GM21381 (cell line): Measurements from ENCODE around the gene STAT3.
A peak's percentile ranks its signal among the peaks of the same experiment; 100 is the strongest.
"Not testable (repeated sequence)": the region's sequence is repeated elsewhere in the genome, so short reads cannot be mapped to it uniquely, and the experiment has no call there.

Source experiments
- ATAC-seq: cut with Tn5 transposase; IDR thresholded peaks from one replicate; pipeline ENCODE4 v1.9.1; 2021; ENCODE audit warnings: mild to moderate bottlenecking, moderate library complexity; ENCODE audit not compliant: unreplicated experiment

STAT3 gene

DNA sequence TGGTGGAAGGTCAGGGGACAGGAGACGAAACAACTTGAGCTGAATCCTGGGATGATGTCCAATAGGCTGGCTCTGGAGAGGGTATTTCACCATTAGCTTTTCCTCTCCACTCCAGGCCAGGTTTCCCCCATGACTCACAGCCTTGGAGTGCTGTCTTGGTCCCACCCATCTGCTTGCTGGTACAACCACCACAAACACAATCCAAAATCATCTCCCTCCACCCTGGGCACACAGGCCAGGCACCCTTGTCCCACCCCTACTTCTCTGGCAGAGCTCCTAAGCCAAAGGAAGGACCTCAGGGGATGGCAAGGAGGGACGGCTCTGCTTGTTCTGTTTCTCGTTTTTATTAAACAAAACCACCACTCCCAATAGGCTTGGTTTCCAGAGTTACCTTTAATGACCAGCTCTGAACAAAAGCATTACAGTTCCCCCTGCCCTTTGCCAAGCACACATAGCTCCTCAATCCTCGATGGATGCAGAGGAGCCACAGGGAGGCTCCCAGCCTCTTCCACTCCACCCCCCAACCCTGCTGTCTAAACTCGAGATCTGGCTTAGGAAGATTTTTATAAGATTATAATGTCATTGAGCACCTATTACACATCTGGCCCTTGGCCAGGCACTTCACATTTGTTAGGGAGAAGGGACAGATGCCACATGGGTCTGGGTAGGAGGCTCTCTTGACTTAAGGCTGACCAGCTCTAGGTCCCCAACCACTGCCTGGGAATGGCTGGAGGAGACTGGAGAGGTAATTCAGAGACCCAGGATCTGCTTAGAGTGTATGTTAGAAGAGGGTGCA lies 21.5 kb upstream of the STAT3 start:
- ATAC-seq: no peak

DNA sequence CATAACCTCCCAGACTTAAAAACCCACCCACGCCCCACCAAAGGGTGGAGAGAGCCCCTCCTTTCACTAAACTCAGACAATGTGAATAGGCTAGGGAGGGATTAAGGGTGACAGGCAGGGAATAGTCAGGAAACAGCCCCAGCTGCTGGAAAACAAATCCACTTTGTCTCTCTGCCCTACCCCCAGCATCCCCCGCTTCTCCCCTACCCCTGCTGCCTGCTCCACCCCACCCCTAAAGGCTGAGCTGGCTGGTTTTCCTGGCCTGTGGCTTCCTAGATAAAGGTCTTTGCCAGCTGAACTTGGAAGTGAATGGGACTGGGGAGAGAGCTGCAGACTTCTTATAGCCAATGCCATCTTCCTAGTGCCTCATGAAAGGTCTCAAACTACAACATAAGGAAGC lies 19.8 kb upstream of the STAT3 start:
- no peak for ATAC-seq

DNA sequence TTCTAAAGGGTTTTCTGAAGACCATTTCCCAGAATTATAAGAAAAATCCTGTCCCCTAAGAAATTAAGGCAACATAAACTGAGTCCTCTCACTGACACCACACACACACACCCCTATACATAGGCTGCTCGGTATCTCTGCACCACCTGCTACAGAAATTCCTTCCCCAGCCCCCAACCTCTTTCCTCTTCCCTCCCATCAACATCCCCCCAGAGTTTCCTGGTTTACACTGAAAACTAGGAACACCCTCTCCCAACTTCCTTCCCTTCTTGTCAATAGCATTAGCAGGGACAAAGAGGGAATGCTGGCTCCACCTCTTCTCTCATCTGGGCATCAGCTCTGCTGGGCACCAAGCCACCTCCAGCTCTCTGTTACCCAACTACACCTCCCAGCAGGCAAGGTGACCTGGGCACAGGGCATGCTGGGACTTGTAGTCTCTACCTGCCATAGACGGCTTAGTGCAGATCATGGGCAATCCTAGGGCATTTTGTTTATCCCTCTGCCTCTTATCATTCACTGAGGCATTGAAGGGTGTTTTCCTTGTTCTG lies 19.1 kb upstream of the STAT3 start:
- ATAC-seq: no peak

DNA sequence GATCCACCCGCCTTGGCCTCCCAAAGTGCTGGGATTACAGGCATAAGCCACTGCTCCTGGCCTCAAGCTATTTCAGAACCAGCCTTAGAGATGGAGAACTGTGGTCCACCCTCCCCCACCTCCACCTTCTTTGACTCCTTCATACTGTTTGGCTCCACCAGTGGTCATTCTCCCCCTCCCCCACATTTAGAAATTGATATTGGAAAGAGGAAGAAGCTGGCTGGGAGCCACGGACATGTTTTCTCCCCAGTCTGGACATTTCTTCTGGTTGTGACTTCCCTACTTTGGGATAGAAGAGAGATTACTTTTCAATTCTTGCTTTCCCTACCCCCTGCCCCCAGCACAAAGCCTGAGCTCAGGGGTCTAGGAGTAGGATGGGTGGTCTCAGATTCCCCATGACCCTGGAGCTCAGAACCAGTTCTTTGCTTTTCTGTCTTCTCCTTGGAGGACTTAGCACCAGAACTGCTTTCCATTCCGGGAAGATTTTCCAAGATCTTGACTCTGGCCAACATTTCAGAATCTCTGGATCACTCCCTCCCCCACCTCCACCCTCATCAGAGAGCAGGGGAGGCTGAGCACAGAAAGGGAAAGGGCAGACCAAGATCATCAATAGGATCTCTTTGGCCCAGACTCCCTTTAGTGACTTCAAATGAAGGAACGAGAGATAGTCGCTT lies 18.5 kb upstream of the STAT3 start:
- ATAC-seq: no peak

DNA sequence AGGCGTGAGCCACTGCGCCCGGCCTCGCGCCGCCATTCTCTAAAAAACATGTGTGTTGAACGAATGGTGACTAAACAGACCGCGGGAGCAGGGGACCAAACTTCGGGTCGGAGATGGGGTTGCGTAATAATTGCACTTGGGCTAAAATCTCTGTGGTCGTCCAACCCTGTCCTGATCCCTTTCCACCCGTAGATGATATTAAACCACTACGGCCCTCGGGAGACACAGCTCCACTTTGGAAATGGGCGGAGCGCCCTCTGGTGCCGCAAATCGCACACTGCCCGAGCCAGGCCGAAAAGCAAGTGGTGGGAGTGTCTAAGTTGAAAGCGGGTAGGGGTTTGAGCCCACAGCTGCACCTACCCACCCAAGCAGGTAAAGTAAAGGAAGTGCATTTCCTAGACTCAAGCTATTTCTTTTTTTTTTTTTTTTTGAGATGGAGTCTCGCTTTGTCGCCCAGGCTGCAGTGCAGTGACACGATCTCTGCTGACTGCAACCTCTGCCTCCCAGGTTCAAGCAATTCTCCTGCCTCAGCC lies 17.8 kb upstream of the STAT3 start:
- no peak for ATAC-seq

DNA sequence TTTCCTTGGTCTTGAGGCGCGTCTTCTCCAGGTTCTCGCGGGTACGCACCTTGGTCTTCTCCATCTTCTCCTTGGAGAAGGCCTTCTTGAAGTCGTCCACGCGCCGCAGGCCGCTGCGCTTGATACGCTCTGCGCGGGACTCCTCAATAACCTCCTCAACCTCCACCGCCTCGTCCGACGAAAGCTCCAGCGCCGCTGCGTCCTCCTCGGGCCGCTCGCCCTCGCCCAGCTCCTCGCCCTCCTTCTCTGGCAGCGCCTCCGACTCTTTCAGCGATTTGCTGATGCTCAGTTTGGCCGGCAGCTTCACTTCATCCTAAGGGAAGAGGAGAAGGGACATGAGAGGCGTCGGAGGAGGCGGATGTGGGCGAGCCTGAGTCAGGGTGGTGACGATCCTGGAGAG lies 16.8 kb upstream of the STAT3 start:
- no peak for ATAC-seq

DNA sequence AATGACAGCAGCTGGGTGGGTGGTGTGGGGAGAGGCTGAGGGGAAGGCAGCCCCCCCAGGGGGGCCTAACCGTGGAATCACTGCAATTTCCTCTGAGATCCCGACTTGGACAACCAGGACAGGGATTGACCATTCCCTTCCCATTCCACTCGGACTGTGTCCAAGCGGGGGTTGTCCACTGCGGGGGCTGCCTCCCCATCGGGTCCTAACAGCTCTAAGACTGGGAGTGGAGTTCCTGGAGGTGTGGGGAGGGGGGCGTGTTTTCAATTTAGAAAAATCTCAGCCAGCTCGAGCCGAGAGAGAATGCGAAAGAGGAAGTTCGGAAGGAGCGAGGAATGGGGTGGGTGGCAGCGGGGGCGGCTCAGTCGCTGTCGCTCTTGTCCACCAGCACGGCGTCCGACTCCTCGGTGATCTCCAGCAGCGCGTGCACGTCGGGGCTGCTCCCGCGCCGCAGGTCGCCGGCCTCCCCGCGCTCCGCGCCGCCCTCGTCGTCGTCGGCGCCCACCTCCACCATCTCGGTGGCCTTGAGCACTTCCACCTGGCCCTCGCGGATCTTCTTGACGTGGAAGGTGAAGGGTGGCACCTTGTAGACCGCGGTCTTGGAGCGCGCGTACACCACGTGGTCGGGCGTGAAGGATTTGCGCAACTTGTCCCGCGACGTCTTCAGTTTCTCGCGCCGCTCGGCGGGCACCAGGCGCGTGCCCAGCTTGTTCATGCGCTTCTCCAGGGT lies 16.2 kb upstream of the STAT3 start:
- ATAC-seq: no peak

DNA sequence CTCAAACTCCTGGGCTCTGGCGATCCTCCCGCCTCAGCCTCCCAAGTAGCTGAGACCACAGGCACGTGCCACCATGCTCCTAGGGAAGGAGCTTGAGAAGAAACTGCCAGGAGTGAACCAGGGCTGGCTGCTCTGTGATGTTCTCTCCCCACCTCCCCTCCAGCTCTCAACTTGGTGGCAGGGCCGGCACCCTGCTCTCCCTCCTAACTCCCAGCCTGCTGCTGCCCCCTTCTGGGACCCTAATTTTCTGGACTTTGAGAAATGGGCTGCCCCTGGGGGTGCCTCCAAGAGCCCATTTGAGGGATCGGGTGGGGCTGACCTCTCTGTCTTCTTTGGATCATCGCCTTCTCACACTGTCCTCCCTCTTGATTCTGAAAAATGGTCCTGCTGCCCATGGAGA lies 14.9 kb upstream of the STAT3 start:
- no peak for ATAC-seq

DNA sequence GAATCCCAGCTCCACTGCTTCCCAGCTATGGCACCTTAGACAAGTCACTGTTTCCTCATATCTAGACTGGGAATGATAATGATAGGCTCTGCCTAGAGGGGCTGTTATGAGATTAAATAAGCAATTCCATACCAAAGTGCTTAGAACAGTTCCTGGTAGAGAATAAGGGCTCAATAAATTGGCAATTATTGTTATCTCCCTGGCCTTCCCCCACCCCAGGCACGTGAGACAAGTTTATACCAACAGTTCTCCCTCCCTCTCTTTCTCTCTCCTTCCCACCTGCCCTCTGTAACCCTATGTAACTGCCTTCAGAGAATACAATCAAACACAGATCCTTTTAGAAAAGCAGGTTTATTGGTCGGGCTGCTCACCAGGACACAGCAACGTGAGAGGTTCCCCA lies 13.9 kb upstream of the STAT3 start:
- no peak for ATAC-seq

DNA sequence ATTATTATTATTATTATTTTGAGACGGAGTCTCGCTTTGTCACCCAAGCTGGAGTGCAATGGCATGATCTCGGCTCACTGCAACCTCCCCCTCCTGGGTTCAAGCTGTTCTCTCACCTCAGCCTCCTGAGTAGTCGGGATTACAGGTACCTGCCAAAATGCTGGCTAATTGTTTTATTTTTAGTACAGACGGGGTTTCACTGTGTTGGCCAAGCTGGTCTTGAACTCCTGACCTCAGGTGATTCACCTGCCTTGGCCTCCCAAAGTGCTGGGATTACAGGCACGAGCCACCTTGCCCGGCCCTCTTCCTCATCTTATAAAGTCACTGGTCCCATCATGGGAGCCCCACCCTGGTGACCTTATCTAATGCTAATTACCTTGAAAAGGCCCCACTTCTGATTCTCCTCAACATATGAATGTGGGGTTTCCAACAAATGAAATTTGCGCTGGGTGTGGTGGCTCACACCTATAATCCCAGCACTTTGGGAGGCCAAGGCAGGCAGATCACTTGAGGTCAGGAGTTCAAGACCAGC lies 12.7 kb upstream of the STAT3 start:
- ATAC-seq: not testable (repeated sequence)

DNA sequence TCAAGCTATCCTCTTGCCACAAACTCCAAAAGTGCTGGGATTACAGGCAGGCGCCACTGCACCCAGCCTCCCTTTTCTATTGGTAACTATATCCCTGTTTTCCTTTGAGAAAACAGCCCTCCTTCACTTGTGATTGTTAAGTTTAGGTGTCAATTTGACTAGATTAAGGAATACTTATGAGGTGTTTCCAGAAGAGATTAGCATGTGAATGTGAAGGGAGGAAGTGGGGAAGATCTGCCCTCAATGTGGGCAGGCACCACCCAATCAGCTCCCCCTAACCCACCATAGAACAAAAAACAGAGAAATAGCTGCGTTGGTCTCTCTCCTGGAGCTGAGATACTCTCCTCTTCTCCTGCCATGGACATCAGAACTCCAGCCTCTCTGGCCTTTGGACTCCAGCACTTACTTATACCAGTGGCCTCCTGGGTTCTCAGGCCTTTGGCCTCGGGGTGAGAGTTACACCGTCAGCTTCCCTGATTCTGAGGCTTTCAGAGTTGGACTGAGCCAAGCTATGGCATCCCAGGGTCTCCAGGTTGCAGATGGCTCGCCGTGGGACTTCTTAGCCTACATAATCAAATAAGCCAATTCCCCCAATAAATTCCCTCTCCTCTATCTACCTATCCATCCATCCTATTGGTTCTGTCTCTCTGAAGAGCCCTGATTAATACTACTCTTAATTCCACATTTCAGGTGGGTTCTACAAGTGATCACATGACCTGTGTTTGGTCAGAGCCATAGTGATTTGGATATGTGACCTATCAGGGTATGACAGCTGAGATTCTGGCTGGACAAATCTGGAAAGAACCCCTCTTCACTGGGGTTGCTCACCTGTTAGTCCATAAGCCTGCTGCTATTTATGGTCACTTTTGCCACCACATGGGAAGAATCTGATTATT lies 12.0 kb upstream of the STAT3 start:
- ATAC-seq: no peak

DNA sequence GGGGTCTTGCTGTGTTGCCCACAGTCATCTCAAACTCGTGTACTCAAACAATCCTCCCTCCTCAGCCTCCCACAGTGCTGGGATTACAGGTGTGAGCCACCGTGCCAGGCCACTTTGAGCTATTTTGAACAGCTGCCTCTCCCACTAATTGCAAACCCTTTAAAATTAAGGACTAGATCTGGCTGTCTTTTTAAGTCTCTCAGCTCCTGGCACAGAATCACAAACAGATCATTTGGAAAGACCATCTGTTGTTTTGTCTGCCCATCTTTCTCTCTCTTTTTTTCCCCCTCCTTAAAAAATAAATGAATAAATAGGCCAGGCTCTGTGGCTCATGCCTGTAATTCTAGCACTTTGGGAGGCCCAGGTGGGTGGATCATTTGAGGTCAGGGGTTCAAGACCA lies 10.9 kb upstream of the STAT3 start:
- ATAC-seq: no peak

DNA sequence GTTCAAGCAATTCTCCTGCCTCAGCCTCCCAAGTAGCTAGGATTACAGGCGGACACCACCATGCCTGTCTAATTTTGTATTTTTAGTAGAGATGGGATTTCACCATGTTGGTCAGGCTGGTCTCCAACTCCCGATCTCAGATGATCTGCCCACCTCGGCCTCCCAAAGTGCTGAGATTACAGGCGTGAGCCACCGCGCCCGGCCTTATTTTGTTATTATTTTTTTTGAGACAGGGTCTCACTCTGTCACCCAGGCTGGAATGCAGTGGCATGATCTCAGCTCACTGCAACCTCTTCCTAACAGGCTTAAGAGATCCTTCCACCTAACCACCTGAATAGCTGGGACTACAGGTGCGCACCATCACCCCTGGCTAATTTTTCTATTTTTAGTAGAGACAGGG lies 7.4 kb upstream of the STAT3 start:
- ATAC-seq: not testable (repeated sequence)

DNA sequence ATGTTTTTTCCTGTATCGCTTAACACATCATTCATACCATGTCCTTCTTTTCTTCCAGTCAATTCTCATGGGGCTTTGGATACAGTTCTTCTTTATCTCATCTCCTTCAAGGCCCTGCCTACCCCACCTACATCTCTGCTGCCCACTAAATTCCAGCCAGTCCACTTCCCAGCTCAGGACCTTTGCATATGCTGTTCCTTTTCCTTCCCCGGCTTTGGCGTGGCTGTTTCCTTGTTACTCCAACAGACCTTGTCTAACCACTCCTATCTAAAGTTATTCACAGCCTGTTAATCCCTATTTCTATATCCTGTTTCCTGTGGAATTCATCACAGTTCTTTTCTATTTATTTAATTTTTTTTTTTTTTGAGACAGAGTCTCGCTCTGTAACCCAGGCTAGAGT lies 6.6 kb upstream of the STAT3 start:
- ATAC-seq: no peak

DNA sequence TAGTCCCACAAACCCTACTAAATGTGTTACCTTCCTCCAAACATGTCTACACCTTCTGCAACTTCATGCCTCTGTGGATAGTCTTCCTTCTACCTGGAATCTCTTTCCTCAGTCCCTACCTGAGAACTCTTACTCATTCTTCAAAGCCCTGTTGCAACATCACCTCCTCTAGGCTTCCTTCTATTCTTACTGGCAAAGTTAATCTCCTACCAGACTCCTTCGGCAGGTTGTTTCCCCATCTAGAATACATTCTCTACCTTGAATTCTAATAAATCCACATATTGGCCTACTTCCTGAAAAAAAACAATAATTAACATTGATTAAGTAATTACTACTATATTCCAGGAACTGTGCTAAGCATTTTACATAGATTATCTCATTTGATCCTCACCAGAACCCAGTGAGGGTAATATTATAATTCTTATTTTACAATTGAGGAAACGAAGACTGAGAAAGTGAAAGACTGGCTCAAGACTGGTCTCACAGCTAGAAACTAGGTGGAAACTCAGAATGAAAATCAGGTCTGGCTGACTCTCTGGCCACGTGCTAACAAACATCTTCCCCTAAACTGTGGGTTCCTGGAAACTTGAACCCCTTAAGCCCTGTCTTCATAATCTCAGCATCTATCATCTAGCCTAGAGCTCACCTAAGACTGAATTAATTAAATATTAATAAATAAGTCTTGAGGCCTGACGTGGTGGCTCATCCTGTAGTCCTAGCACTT lies 4.6 kb upstream of the STAT3 start:
- no peak for ATAC-seq

DNA sequence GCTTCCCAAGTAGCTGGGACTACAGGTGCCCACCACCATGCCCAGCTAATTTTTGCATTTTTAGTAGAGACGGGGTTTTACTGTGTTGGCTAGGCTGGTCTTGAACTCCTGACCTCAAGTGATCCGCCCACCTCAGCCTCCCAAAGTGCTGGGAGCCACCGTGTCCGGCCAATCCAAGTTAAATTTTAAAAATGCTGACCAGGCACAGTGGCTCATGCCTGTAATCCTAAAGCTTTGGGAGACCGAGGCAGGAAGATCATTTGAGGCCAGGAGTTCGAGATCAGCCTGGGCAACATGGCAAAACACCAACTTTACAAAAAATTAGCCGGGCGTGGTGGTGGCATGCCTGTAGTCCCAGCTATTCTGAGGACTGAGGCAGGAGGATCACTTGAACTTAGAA lies 3.2 kb upstream of the STAT3 start:
- not testable (repeated sequence) for ATAC-seq

DNA sequence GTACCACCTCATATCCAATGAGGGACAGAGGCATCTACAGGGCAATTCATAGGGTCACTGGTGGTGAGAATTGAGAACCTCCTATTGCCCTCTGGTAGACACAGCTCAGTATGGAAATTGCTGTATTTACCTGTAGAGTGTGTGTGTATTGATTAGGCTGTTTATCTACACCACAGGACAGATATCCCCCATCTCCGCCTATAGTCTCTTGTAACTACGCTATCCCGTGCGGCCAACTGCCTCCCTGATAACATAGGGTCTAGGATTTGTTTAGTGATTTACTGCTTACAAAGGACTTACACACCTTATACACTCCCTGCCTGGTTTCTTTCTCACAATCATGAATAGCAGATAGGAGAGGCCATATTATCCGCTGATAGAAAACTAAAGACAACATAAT lies 1.7 kb upstream of the STAT3 start:
- no peak for ATAC-seq

DNA sequence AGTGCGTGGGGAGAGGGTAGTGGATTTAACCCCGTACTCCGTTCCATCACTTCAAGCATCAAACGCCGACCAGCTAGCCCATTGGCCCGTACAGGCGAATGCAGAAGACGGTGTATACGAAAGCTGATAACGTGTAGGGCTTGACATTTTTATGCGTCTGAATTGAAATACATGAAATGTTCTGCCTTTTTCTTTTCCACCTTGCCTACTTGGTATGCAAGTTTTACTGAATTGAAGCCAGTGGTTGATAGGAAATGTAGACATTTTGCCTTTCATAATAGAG lies 834 bp upstream of the STAT3 start:
- no peak for ATAC-seq

DNA sequence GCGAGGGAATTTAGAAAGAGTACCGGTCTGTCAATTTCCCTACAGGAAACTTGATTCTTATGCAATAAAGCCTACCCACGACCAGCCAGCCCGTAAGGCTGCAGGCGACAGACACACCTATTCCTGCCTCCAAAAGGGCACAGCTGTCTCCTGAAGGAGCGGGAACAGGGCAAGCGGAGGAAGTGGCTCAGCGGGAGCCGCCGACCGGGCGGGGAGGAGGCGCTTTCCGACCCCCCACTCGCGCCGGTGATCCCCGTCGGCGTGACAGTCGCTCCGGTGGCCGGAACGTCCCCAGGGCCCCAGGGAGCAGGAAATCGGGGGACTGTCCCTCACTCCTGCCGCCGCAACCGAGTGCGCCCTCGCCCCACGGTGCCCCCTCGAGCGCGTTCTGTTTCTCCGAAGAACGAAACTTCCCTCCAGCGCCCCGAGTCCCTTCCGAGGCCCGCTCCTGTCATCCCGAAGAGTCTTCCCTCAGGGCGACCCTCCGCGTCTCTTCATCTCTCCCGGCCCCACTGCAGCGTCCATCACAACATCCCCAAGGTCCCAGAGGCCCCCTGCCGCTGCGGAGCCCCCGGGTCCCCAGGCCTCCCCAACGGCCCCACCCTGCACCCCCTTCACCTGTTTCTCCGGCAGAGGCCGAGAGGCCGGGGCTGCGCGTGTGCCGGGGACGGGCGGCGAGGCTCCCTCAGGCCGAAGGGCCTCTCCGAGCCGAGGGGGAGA lies 421 bp downstream of the STAT3 start:
- ATAC-seq: peak; percentile 6
